Breast epithelium (tissue), 4 donors: Measurements from ENCODE around the gene TP53BP1. TPM values are rescaled to one million over a fixed set of nuclear protein-coding genes. Genes with fewer than 3 reads are reported as not detected.

ENCODE experiments used
- DNase-seq, 2 donors: peaks; one replicate each; pipeline ENCODE4 v3.0.0-alpha.2; 2019; ENCODE audit warnings: low spot score in 2 of 2
- H3K27ac ChIP-seq, 2 donors: fragments of 200-600 bp; sonication (generic) in 1 of 2; one replicate each; pipeline ENCODE4 v1.5.1; 2016 to 2019; ENCODE audit warnings: mild to moderate bottlenecking in 1 of 2
- H3K27me3 ChIP-seq, 2 donors: fragments of 200-600 bp; sonication (generic) in 1 of 2; one replicate each; pipeline versions ENCODE4 v1.5.1 to v1.6.0; 2017 to 2019; ENCODE audit warnings: control low read depth in 1 of 2, mild to moderate bottlenecking in 1 of 2
- H3K36me3 ChIP-seq: fragments of 200-600 bp; one replicate; pipeline ENCODE4 v1.5.1; 2019
- H3K4me1 ChIP-seq, 2 donors: fragments of 200-600 bp; sonication (generic); one replicate each; pipeline ENCODE4 v1.5.1; 2016 to 2019; ENCODE audit warnings: control low read depth in 1 of 2
- H3K4me3 ChIP-seq, 3 donors: fragments of 200-600 bp; sonication (generic); 1 replicate in 2 of 3; 2 replicates in 1 of 3; pipeline ENCODE4 v1.5.1; 2016 to 2019; ENCODE audit warnings: mild to moderate bottlenecking in 3 of 3, moderate library complexity in 2 of 3
- H3K9me3 ChIP-seq, 2 donors: fragments of 200-600 bp; sonication (generic) in 1 of 2; one replicate each; pipeline ENCODE4 v1.5.1; 2016 to 2019; ENCODE audit warnings: control low read depth in 1 of 2
- CTCF ChIP-seq, 3 donors: fragments of 450-650 bp; IDR thresholded peaks; one replicate each; pipeline ENCODE4 v1.5.1; 2016 to 2017; ENCODE audit warnings: antibody characterized with exemption in 3 of 3, mild to moderate bottlenecking in 3 of 3, moderate library complexity in 3 of 3
- POLR2A ChIP-seq: fragments of 450-650 bp; IDR thresholded peaks from one replicate; pipeline ENCODE4 v1.6.1; 2016; ENCODE audit warnings: antibody characterized with exemption, mild to moderate bottlenecking, moderate library complexity
- POLR2AphosphoS5 ChIP-seq, 3 donors: sonication (generic); formaldehyde crosslinking; IDR thresholded peaks; one replicate each; pipeline ENCODE4 v1.6.1; 2017; ENCODE audit warnings: antibody characterized with exemption in 3 of 3
- intact Hi-C: fragments of 100-400 bp; cut with DNase I; formaldehyde crosslinking; loops from one replicate; pipeline ENCODE4 v1.15.1; 2023; ENCODE audit warnings: low total_unique reads
- total RNA-seq, 3 donors: library from RNA; depleted of rRNA; stranded (reverse); fragments of >200 nt; gene quantifications; one replicate each; pipeline ENCODE4 v1.1.0, GENCODE V29; 2016

TP53BP1 gene
- total RNA-seq, 3 donors from 2014 or later = 30.1 to 65.5 (median 60.9) TPM

DNA sequence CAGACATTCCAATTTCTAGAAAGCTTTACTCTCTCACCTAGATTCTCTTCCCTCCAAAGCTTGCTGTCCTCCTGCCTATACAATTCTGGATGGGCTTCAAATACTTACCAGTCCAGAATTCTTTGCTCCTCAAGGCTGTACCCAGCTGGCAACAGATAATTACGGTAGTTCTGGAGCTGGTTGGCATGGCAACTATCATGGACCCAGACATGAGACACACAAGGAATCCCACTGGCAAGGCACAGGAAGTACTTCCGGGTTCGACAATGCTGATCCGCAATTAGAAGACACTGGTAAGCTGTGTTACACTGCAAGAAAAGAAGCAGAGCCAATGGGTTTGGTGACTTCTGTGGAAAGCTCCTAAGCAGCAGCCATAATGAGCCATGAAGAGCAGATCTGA is 84.2 kb downstream of the TP53BP1 start:
- no peak for TF ChIP-seq POLR2A
- no peak for TF ChIP-seq POLR2AphosphoS5 (IDR thresholded peaks at IDR 0.05)
- TF ChIP-seq CTCF (IDR thresholded peaks at IDR 0.05) = no peak
- H3K4me3 ChIP-seq = no peak overlapping the region
- no peak overlapping the region for H3K27ac ChIP-seq
- H3K9me3 ChIP-seq = no peaks in the 10 kb centered on the region
- H3K36me3 ChIP-seq = peaks cover 22% of the 10 kb centered on the region
- DNase-seq = no peak
- intact Hi-C loops = no loop called here
- no peaks in the 10 kb centered on the region for H3K27me3 ChIP-seq
- H3K4me1 ChIP-seq = no peaks in the 10 kb centered on the region

DNA sequence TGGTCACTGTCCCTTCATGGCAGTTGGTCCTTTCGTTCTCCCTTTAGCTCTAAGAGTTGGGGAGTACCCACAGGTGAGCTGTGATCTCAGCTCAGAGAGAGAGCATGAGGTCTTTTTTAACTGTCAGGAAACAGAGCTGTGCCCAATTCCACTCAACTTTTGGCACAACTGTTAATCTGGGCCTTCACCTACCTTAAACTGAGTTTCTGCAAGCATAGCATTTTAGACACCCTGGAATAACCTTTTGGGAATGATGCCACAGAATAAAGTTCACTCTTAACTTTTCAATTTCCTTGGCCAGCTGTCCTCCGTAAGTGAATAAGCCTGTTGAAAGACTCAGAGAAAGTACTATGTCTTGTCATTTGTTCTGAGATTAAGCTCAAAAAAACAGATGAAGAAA is 86.1 kb downstream of the TP53BP1 start:
- Histone ChIP-seq H3K4me3 (no peak overlapping the region), H3K36me3 (peaks cover 22% of the 10 kb centered on the region)

DNA sequence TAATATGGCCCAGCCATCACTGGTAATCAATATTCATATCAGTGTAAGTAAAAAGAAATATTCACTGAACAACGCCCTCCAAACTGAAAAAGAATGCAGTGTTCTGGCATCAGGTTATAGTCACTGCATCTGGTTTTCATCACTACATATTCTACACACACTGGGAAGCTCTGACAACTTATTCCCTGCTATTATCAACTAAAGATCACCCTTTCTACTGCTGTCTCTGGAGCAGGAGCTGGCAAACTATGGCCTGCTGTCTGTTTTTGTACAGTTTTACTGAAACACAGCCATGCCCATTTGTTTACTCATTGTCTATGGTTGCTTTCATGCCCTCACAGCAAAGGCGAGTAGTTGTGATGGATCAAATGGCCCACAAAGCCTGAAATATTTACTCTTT is 86.8 kb downstream of the TP53BP1 start:
- H3K4me3 ChIP-seq = no peak overlapping the region
- DNase-seq = no peak
- no peaks in the 10 kb centered on the region for H3K27me3 ChIP-seq
- H3K4me1 ChIP-seq = no peaks in the 10 kb centered on the region
- H3K27ac ChIP-seq = no peak overlapping the region
- no peaks in the 10 kb centered on the region for H3K9me3 ChIP-seq
- peaks cover 22% of the 10 kb centered on the region for H3K36me3 ChIP-seq
- intact Hi-C loops = no loop called here
- TF ChIP-seq CTCF (IDR thresholded peaks at IDR 0.05) (no peak), POLR2AphosphoS5 (IDR thresholded peaks at IDR 0.05) (no peak), POLR2A (no peak)

More for the DNA sequence above, 86.1 kb downstream of the TP53BP1 start:
- H3K4me1 ChIP-seq = no peaks in the 10 kb centered on the region
- intact Hi-C loops = no loop called here
- H3K9me3 ChIP-seq = no peaks in the 10 kb centered on the region
- H3K27ac ChIP-seq = no peak overlapping the region
- no peak for DNase-seq
- no peak for TF ChIP-seq CTCF (IDR thresholded peaks at IDR 0.05)
- no peaks in the 10 kb centered on the region for H3K27me3 ChIP-seq

DNA sequence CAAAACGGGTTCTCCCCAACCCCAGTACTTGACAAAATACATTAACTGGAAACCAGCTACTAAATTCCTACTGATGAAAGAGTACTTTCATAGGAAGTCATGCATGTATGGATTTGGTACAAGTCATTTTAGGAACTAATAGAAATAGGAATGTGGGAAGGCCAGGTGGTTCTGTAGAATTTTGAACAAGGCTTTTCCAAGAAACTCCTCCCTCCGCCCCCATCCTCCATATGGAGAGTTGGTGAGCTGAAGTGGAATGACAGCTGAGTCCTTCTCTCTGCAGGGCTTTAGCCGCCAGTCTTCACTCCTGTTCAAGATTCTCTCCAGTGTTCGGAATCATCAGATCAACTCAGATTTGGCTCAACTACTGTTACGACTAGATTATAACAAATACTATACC is 88.8 kb downstream of the TP53BP1 start:
- no peaks in the 10 kb centered on the region for H3K27me3 ChIP-seq
- no peak overlapping the region for H3K27ac ChIP-seq
- H3K36me3 ChIP-seq = peaks cover 20% of the 10 kb centered on the region
- TF ChIP-seq POLR2AphosphoS5 (IDR thresholded peaks at IDR 0.05) (no peak), CTCF (IDR thresholded peaks at IDR 0.05) (no peak), POLR2A (no peak)
- H3K4me3 ChIP-seq = no peak overlapping the region
- no peaks in the 10 kb centered on the region for H3K9me3 ChIP-seq
- DNase-seq = no peak
- H3K4me1 ChIP-seq = no peaks in the 10 kb centered on the region
- intact Hi-C loops = no loop called here

DNA sequence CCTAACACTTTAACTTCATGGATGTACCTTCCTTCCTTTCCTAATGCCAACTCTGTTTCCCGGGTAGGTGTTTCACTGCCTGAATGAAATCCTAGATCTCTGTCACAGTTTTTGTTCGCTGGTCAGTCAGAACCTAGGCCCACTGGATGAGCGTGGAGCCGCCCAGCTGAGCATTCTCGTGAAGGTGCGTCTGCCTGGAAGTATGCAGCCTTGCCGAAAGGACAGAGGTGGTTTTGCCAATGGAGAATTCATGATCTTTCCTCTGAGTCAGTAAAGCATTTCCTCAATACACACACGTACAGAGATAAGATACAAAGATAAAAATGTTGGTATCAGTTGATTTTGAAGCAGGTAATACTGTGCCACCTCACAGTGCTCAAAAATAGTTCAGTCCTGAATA is 89.3 kb downstream of the TP53BP1 start:
- no peaks in the 10 kb centered on the region for H3K4me1 ChIP-seq
- H3K9me3 ChIP-seq = no peaks in the 10 kb centered on the region
- DNase-seq = no peak
- no peak overlapping the region for H3K4me3 ChIP-seq
- TF ChIP-seq POLR2AphosphoS5 (IDR thresholded peaks at IDR 0.05) (no peak), CTCF (IDR thresholded peaks at IDR 0.05) (no peak), POLR2A (no peak)
- intact Hi-C loops = no loop called here
- H3K27me3 ChIP-seq = no peaks in the 10 kb centered on the region
- H3K36me3 ChIP-seq = peaks cover 15% of the 10 kb centered on the region
- H3K27ac ChIP-seq = no peak overlapping the region
